Fibroblast of pulmonary artery (primary cell): ENCODE results near the gene DNAI4.
A peak's percentile ranks its signal among the peaks of the same experiment; 100 is the strongest.

Experiments
- DNase-seq: peaks from one replicate; pipeline ENCODE4 v3.0.0-alpha.2; 2010; ENCODE audit warnings: low read depth
- H3K4me3 ChIP-seq: replicated peaks from 2 replicates; pipeline ENCODE4 v1.5.1; 2011; ENCODE audit warnings: low read depth, mild to moderate bottlenecking, control low read depth, low read length, moderate library complexity
- TF ChIP-seq, protein P1 (sequence below): IDR thresholded peaks from 2 replicates; pipeline ENCODE4 v1.5.1; 2011; ENCODE audit warnings: mild to moderate bottlenecking, control low read depth, low read length, inconsistent platforms; ENCODE audit errors: missing control alignments

Gene DNAI4

GRCh38 chr1:66777831-66778230 is 146.8 kb downstream of the DNAI4 start:
- TF ChIP-seq, protein P1, sequence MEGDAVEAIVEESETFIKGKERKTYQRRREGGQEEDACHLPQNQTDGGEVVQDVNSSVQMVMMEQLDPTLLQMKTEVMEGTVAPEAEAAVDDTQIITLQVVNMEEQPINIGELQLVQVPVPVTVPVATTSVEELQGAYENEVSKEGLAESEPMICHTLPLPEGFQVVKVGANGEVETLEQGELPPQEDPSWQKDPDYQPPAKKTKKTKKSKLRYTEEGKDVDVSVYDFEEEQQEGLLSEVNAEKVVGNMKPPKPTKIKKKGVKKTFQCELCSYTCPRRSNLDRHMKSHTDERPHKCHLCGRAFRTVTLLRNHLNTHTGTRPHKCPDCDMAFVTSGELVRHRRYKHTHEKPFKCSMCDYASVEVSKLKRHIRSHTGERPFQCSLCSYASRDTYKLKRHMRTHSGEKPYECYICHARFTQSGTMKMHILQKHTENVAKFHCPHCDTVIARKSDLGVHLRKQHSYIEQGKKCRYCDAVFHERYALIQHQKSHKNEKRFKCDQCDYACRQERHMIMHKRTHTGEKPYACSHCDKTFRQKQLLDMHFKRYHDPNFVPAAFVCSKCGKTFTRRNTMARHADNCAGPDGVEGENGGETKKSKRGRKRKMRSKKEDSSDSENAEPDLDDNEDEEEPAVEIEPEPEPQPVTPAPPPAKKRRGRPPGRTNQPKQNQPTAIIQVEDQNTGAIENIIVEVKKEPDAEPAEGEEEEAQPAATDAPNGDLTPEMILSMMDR = no peak
- DNase-seq = no peak
- H3K4me3 ChIP-seq = no peak overlapping the region

DNA sequence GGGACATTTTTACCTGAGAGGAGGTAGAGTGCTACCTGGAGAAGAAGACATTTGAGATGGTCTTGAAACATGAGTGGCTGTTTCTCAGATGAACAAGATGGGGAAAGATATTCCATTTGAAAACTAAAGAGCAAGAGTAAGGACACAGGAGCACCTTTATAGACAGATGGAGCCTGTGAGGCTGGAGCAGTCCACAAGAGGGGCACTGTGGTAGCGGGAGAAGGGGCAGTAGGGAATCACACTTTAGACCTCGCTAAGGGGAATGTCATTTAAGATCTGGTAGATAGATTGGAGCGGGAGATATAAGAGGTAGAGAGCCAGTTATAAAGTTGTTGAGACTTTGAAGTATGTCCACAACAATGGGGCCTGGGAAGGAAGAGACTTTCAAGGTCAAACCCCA is 149.0 kb downstream of the DNAI4 start:
- TF ChIP-seq, protein P1 = no peak
- DNase-seq = no peak
- no peak overlapping the region for H3K4me3 ChIP-seq

GRCh38 chr1:66774438-66774837 is 150.2 kb downstream of the DNAI4 start:
- TF ChIP-seq, protein P1 = no peak
- DNase-seq = no peak
- no peak overlapping the region for H3K4me3 ChIP-seq

GRCh38 chr1:66773227-66773626 is 151.4 kb downstream of the DNAI4 start:
- no peak overlapping the region for H3K4me3 ChIP-seq
- DNase-seq = no peak
- TF ChIP-seq, protein P1 = no peak

- no peak overlapping the region for H3K4me3 ChIP-seq
- no peak for DNase-seq
- TF ChIP-seq, protein P1 = no peak
These were observed 154.0 kb downstream of the DNAI4 start for GRCh38 chr1:66770694-66771093.

DNA sequence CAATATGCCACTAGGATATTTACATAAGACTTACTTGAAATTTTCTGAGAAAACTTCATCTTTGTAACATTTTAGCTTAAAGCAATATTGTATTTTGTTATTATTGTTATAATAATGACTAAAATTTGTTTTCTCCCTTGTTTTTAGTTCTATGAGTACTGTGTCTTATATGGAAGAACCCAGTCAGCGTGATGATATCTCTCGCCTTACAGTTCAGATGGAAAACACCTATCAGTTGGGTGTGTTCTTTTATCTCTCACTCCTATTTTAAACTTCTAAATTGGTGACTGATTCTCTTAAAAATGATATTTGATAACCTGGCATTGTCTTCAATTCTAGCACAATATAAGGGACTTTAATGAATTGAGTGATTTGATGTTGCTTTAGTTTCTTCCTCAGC is 154.4 kb downstream of the DNAI4 start:
- H3K4me3 ChIP-seq = no peak overlapping the region
- TF ChIP-seq, protein P1 = no peak
- no peak for DNase-seq

DNA sequence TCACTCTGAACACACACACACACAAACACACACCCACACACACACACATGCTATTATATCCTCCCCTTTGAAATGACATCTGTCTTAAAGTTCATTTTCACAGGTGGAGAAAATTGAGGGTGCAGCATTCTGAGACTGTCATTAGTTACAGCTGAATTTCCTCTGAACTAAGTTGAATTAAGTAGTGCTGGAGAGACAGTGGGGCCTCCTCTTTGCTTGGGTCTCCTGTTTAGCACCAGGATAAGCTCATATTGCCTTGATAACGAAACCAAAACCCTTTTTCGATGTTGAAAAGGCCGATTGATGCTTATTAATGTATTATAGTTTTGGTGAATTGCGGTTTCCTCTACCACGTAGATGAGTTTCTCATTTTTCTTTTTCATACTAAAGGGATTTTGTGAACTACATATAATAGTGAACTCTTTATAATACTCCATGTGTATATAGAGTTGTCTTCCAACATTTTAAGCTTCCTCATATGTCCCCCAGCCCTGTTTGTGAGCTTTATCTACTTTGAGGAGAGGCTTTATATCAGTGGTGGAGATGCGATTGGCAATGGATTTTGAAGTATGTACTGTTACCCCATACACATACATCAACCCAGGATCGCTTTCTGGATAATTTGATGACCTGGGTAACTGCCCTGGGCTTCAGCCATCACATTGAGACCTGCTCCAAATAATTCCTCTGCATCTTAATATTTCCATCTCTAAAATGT is 155.0 kb downstream of the DNAI4 start:
- peak; percentile 5 for DNase-seq
- TF ChIP-seq, protein P1 = no peak
- no peak overlapping the region for H3K4me3 ChIP-seq
